Mammary epithelial cell (primary cell): ENCODE results near the gene PPP1R9B.

Source experiments
- EZH2 ChIP-seq: IDR thresholded peaks from 2 replicates; pipeline ENCODE4 v1.6.1; 2012; ENCODE audit warnings: low read length, inconsistent platforms, borderline replicate concordance
- TF ChIP-seq, protein P1 (sequence below), 2 donors: IDR thresholded peaks in 1 of 2; conservative IDR thresholded peaks in 1 of 2; 2 replicates each; pipeline ENCODE4 v1.5.1; 2011 to 2012; ENCODE audit warnings: inconsistent platforms in 2 of 2, low read length in 2 of 2, mild to moderate bottlenecking in 2 of 2, control low read depth in 1 of 2, low read depth in 1 of 2; ENCODE audit not compliant: insufficient read depth in 1 of 2; ENCODE audit errors: extremely low read depth in 1 of 2

DNA sequence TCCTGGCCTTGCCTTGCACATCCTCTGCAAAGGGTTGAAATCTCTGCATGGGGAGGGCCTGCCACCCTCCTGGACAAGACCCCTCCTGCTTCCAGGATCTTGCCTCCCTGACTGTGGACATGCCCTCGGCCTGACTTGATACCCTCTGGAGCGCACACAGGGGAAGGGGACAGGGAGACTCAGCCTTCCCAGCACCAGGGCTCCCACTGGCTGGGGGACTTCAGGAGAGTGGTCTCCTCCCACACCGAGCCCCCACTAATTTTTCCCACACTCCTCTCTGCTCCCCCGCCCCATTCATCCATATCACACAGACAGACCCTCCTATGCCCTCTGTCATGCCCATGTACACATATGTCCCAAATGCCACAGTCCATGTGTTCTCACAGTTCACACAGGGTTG lies 29.6 kb upstream of the PPP1R9B start:
- TF ChIP-seq, protein P1, sequence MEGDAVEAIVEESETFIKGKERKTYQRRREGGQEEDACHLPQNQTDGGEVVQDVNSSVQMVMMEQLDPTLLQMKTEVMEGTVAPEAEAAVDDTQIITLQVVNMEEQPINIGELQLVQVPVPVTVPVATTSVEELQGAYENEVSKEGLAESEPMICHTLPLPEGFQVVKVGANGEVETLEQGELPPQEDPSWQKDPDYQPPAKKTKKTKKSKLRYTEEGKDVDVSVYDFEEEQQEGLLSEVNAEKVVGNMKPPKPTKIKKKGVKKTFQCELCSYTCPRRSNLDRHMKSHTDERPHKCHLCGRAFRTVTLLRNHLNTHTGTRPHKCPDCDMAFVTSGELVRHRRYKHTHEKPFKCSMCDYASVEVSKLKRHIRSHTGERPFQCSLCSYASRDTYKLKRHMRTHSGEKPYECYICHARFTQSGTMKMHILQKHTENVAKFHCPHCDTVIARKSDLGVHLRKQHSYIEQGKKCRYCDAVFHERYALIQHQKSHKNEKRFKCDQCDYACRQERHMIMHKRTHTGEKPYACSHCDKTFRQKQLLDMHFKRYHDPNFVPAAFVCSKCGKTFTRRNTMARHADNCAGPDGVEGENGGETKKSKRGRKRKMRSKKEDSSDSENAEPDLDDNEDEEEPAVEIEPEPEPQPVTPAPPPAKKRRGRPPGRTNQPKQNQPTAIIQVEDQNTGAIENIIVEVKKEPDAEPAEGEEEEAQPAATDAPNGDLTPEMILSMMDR (conservative IDR thresholded peaks at IDR 0.05 in 1 of 2, IDR thresholded peaks at IDR 0.05 in 1 of 2; ENCODE audit: extremely low read depth in 1 of 2, insufficient read depth in 1 of 2, low read depth in 1 of 2, low read length in 2 of 2): no peak
- TF ChIP-seq EZH2: no peak
